Ishikawa (cell line): ENCODE results near the gene HLA-F.

ENCODE experiments used
- CEBPB ChIP-seq: IDR thresholded peaks from 2 replicates; pipeline ENCODE4 v1.6.1; 2012
- CREB1 ChIP-seq: IDR thresholded peaks from 2 replicates; pipeline ENCODE4 v1.6.1; 2012; ENCODE audit warnings: low read depth
- EGR1 ChIP-seq: IDR thresholded peaks from 2 replicates; pipeline ENCODE4 v1.6.1; 2012
- EP300 ChIP-seq: IDR thresholded peaks from 2 replicates; pipeline ENCODE4 v1.6.1; 2012; ENCODE audit warnings: borderline replicate concordance
- FOXM1 ChIP-seq: IDR thresholded peaks from 2 replicates; pipeline ENCODE4 v1.6.1; 2012; ENCODE audit warnings: low read depth, borderline replicate concordance
- MAX ChIP-seq: IDR thresholded peaks from 2 replicates; pipeline ENCODE4 v1.6.1; 2012
- NFIC ChIP-seq: IDR thresholded peaks from 2 replicates; pipeline ENCODE4 v1.6.1; 2012
- RAD21 ChIP-seq: IDR thresholded peaks from 2 replicates; pipeline ENCODE4 v1.6.1; 2012; ENCODE audit warnings: low read depth
- REST ChIP-seq: IDR thresholded peaks from 2 replicates; pipeline ENCODE4 v1.6.1; 2012; ENCODE audit warnings: low read depth, mild to moderate bottlenecking
- TAF1 ChIP-seq: IDR thresholded peaks from 2 replicates; pipeline ENCODE4 v1.6.1; 2012; ENCODE audit warnings: low read depth, mild to moderate bottlenecking
- TCF12 ChIP-seq: IDR thresholded peaks from 2 replicates; pipeline ENCODE4 v1.6.1; 2012; ENCODE audit warnings: low read depth
- TEAD4 ChIP-seq: IDR thresholded peaks from 2 replicates; pipeline ENCODE4 v1.6.1; 2012
- USF1 ChIP-seq: IDR thresholded peaks from 2 replicates; pipeline ENCODE4 v1.6.1; 2012
- YY1 ChIP-seq: IDR thresholded peaks from 2 replicates; pipeline ENCODE4 v1.6.1; 2012; ENCODE audit warnings: low read depth
- ZBTB7A ChIP-seq: IDR thresholded peaks from 2 replicates; pipeline ENCODE4 v1.6.1; 2012; ENCODE audit warnings: low read depth

HLA-F gene

GRCh38 chr6:29739882-29740261, 16.6 kb downstream of the HLA-F start:
- TF ChIP-seq YY1: no peak
- no peak for TF ChIP-seq REST
- TF ChIP-seq EGR1: no peak
- TF ChIP-seq FOXM1: no peak
- no peak for TF ChIP-seq CEBPB
- TF ChIP-seq ZBTB7A: no peak
- TF ChIP-seq USF1: no peak
- no peak for TF ChIP-seq TAF1

- TF ChIP-seq RAD21: no peak
- no peak for TF ChIP-seq MAX
- no peak for TF ChIP-seq NFIC
- TF ChIP-seq FOXM1: no peak
- no peak for TF ChIP-seq TEAD4
- TF ChIP-seq CREB1: no peak
- TF ChIP-seq ZBTB7A: no peak
- no peak for TF ChIP-seq TCF12
- TF ChIP-seq USF1: no peak
- TF ChIP-seq YY1: no peak
- no peak for TF ChIP-seq REST
- no peak for TF ChIP-seq EGR1
- TF ChIP-seq CEBPB: no peak
- TF ChIP-seq EP300: no peak
- no peak for TF ChIP-seq TAF1
Measured at GRCh38 chr6:29741592-29741991, 18.4 kb downstream of the HLA-F start.

GRCh38 chr6:29742127-29742526, 18.9 kb downstream of the HLA-F start:
- no peak for TF ChIP-seq TAF1
- no peak for TF ChIP-seq USF1
- TF ChIP-seq NFIC: no peak

GRCh38 chr6:29743025-29743424, 19.8 kb downstream of the HLA-F start:
- no peak for TF ChIP-seq ZBTB7A
- TF ChIP-seq EP300: no peak
- no peak for TF ChIP-seq EGR1
- no peak for TF ChIP-seq NFIC
- TF ChIP-seq CEBPB: no peak
- no peak for TF ChIP-seq MAX
- TF ChIP-seq FOXM1: no peak
- no peak for TF ChIP-seq RAD21
- no peak for TF ChIP-seq TAF1
- TF ChIP-seq USF1: no peak
- no peak for TF ChIP-seq REST
- TF ChIP-seq YY1: no peak

- no peak for TF ChIP-seq ZBTB7A
- TF ChIP-seq NFIC: no peak
- TF ChIP-seq RAD21: no peak
- TF ChIP-seq CEBPB: no peak
- TF ChIP-seq EGR1: no peak
- TF ChIP-seq TCF12: no peak
- TF ChIP-seq TEAD4: no peak
- no peak for TF ChIP-seq TAF1
Measured at GRCh38 chr6:29743568-29743967, 20.3 kb downstream of the HLA-F start.
